ENCODE results near the gene CUEDC1.

CUEDC1 gene

DNA sequence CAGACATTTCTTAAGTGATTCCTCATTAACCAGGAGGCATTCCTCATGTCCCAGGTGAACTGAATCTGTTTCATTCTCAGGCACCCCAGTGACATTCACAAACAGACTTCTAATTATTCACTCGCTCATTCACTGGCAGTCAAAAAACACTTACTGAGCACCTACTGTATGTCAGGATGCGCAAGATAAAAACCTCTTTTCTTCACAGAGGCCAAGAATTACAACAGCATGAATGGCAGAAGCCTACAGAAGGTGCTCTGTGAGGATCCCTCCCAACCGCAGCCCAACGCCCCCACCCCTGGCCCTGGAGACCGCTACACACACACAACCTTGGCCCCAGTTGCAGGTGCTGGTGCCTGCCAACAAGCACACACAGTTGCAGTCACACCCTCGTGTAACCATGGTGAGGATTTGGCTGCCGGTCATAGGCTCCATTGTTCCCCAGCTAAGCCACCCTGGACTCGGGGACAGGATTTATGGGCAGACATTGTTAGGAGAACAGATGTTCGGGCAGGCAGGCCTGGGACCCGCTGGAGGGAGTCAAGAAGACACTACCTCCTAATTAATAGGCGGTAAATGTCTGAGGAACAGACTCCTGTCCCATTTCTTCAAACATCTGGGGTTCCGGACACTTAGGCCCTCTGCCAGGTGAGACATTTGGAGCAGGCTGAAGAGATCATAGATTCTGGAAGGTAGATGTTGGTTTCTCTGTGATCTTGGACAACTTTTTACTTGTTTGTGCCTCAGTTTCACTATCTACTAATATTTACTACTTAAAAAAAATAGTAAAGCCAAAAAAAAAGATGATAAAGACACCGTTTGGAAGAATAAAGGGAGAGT lies 43.2 kb downstream of the CUEDC1 start:
- Histone ChIP-seq H3K4me1 (ENCODE audit: control insufficient read depth, insufficient read depth, low read length) (peaks cover 46% of the 10 kb centered on the region), H3K36me3 (ENCODE audit: control insufficient read depth, insufficient read depth, low read length) (no peaks in the 10 kb centered on the region), H3K9ac (ENCODE audit: low read depth, low read length) (no peak overlapping the region), H3K9me3 (ENCODE audit: control insufficient read depth, insufficient read depth, low read length) (no peaks in the 10 kb centered on the region), H3K27me3 (ENCODE audit: control insufficient read depth, insufficient read depth, low read length) (no peaks in the 10 kb centered on the region), H3K4me3 (ENCODE audit: low read depth, low read length) (no peak overlapping the region), H3K27ac (ENCODE audit: low read depth, low read length) (peak overlapping the region; percentile 9)

DNA sequence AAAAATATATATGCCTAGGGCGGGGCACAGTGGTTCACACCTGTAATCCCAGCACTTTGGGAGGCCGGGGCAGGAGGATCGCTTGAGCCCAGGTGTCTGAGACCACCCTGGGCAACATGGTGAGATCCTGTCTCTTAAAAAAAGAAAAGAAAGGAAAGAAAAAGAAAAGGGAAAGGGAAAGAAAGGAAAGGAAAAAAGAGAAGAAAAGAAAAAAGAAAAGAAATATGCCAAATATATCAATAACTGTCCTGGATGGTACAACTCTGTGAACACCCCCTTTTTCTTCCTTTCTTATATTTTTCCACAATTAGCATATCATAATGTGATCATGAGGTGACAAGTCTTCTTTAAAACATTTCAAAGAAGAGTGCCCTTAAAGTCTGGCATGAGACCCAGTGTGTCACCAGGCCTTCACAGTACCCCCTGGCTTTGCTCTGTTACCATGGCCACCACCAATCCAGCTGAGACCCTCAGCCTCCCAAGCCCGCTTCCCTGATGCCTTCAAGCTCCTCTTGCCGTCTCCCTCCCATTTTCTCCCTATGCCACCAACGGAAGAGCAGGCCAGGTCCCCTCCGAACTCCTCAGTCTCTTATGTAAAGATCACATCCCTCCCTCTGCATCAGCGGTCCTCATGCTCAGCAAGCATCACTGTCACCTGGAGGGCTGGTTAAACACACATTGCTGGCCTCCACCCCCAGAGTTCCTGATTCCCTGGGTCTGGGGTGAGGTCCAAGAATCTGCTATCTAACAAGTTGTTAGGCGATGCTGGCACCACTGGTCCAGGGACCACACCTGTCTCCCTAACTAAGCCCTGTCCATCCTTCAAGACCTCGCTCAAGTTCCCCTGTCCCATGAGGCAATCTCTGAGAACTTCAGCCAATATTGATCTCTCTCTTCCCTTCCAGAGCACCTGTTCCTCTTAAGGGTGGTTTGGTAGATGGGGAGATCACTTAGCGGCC lies 44.5 kb downstream of the CUEDC1 start:
- Histone ChIP-seq H3K36me3 (ENCODE audit: control insufficient read depth, insufficient read depth, low read length) (no peaks in the 10 kb centered on the region), H3K9me3 (ENCODE audit: control insufficient read depth, insufficient read depth, low read length) (no peaks in the 10 kb centered on the region), H3K27ac (ENCODE audit: low read depth, low read length) (no peak overlapping the region), H3K9ac (ENCODE audit: low read depth, low read length) (no peak overlapping the region), H3K4me3 (ENCODE audit: low read depth, low read length) (no peak overlapping the region), H3K4me1 (ENCODE audit: control insufficient read depth, insufficient read depth, low read length) (peaks cover 35% of the 10 kb centered on the region), H3K27me3 (ENCODE audit: control insufficient read depth, insufficient read depth, low read length) (no peaks in the 10 kb centered on the region)

DNA sequence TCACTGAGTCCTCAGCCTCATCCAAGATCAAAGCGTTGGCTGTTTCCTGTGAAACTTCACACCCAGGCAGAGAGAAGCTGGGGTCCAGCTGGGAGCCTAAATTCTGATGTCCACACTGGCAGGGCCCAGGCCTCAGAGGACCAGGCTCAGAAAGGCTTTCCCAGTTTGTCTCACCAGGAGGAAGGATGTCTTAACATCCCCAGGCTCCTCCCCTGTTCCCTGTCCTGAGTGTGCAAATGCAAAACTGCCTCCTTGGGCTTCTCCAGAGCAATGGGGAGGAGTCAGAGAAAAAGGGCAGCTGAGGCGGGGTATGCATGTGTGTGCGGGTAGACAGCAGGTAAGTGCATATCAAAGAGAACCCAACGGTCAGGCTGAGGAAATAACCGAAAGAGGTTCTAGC lies 45.7 kb downstream of the CUEDC1 start:
- H3K27ac ChIP-seq (ENCODE audit: low read depth, low read length): no peak overlapping the region
- peaks cover 34% of the 10 kb centered on the region for H3K4me1 ChIP-seq (ENCODE audit: control insufficient read depth, insufficient read depth, low read length)
- no peak overlapping the region for H3K4me3 ChIP-seq (ENCODE audit: low read depth, low read length)
- H3K9me3 ChIP-seq (ENCODE audit: control insufficient read depth, insufficient read depth, low read length): no peaks in the 10 kb centered on the region
- no peaks in the 10 kb centered on the region for H3K36me3 ChIP-seq (ENCODE audit: control insufficient read depth, insufficient read depth, low read length)
- H3K27me3 ChIP-seq (ENCODE audit: control insufficient read depth, insufficient read depth, low read length): no peaks in the 10 kb centered on the region
- H3K9ac ChIP-seq (ENCODE audit: low read depth, low read length): no peak overlapping the region

DNA sequence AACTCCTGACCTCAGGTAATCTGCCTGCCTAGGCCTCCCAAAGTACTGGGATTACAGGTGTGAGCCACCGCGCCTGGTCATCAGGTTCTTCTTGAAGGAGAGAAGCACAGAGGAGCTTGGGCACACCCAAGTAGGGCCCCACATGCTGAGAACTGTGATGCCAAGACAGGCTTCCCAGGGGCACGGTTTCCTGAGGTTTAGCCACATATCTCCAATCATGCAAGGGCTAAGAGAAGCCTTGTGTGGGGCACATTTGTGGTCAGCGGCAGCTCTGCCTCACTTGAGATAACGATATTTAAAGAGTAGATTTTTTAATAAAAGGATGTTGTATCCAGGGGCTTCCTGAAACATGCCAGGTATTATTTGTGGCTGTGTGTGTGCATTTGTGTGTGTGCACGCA lies 46.9 kb downstream of the CUEDC1 start:
- Histone ChIP-seq H3K4me3 (ENCODE audit: low read depth, low read length) (no peak overlapping the region), H3K36me3 (ENCODE audit: control insufficient read depth, insufficient read depth, low read length) (no peaks in the 10 kb centered on the region), H3K27me3 (ENCODE audit: control insufficient read depth, insufficient read depth, low read length) (no peaks in the 10 kb centered on the region), H3K27ac (ENCODE audit: low read depth, low read length) (no peak overlapping the region), H3K9me3 (ENCODE audit: control insufficient read depth, insufficient read depth, low read length) (no peaks in the 10 kb centered on the region), H3K4me1 (ENCODE audit: control insufficient read depth, insufficient read depth, low read length) (peaks cover 35% of the 10 kb centered on the region), H3K9ac (ENCODE audit: low read depth, low read length) (no peak overlapping the region)

GRCh38 chr17:57906910-57907309 lies 48.3 kb downstream of the CUEDC1 start:
- peaks cover 35% of the 10 kb centered on the region for H3K4me1 ChIP-seq (ENCODE audit: control insufficient read depth, insufficient read depth, low read length)
- H3K4me3 ChIP-seq (ENCODE audit: low read depth, low read length): no peak overlapping the region
- no peaks in the 10 kb centered on the region for H3K36me3 ChIP-seq (ENCODE audit: control insufficient read depth, insufficient read depth, low read length)
- no peaks in the 10 kb centered on the region for H3K27me3 ChIP-seq (ENCODE audit: control insufficient read depth, insufficient read depth, low read length)
- H3K27ac ChIP-seq (ENCODE audit: low read depth, low read length): peak overlapping the region; percentile 41
- H3K9ac ChIP-seq (ENCODE audit: low read depth, low read length): no peak overlapping the region
- no peaks in the 10 kb centered on the region for H3K9me3 ChIP-seq (ENCODE audit: control insufficient read depth, insufficient read depth, low read length)

DNA sequence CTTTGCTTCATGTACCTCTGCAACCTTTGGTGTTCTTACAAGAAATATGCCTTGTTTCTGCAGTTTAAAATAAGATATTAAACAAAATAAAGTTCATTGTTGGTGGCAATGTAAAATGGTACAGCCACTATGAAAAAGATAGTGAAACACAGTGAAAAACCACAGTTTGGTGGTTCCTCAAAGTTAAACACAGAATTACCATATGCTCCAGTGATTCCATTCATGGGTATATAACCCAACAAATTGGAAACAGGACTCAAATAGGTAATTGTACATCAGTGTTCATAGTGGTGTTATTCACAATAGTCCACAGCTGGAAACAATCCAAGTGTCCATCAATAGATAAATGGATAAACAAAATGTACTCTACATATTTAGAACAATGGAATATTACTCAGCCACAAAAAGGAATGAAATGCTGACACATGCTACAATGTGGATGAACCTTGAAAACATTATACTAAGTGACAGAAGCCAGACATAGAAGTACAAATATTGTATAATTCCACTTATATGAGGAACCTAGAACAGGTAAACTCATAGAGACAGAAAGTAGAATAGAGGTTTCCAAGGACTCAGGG lies 49.2 kb downstream of the CUEDC1 start:
- Histone ChIP-seq H3K9me3 (ENCODE audit: control insufficient read depth, insufficient read depth, low read length) (no peaks in the 10 kb centered on the region), H3K36me3 (ENCODE audit: control insufficient read depth, insufficient read depth, low read length) (no peaks in the 10 kb centered on the region), H3K4me3 (ENCODE audit: low read depth, low read length) (no peak overlapping the region), H3K27ac (ENCODE audit: low read depth, low read length) (no peak overlapping the region), H3K27me3 (ENCODE audit: control insufficient read depth, insufficient read depth, low read length) (no peaks in the 10 kb centered on the region), H3K9ac (ENCODE audit: low read depth, low read length) (no peak overlapping the region), H3K4me1 (ENCODE audit: control insufficient read depth, insufficient read depth, low read length) (peaks cover 31% of the 10 kb centered on the region)

DNA sequence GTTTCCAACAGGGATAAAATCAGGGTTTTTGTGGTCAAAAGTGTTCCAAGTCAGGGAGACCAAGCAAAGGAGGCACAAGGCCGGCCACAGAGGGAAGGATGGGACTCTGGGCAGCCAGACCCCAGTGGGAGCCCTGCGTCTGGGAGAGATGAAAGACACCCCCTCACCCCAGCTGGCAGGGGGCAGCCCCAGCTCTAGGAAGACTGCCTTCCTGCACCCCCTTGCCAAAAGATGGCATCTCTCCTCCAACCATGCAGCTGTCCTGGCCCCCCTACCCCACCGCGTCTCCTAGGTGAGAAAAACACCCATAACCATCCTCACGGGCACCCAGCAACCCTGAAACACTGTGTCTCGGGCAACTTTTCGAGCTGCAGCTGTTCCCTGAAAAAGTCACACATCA lies 51.3 kb downstream of the CUEDC1 start:
- Histone ChIP-seq H3K9me3 (ENCODE audit: control insufficient read depth, insufficient read depth, low read length) (no peaks in the 10 kb centered on the region), H3K9ac (ENCODE audit: low read depth, low read length) (no peak overlapping the region), H3K4me1 (ENCODE audit: control insufficient read depth, insufficient read depth, low read length) (peaks cover 28% of the 10 kb centered on the region), H3K36me3 (ENCODE audit: control insufficient read depth, insufficient read depth, low read length) (no peaks in the 10 kb centered on the region), H3K4me3 (ENCODE audit: low read depth, low read length) (no peak overlapping the region), H3K27me3 (ENCODE audit: control insufficient read depth, insufficient read depth, low read length) (no peaks in the 10 kb centered on the region), H3K27ac (ENCODE audit: low read depth, low read length) (no peak overlapping the region)

DNA sequence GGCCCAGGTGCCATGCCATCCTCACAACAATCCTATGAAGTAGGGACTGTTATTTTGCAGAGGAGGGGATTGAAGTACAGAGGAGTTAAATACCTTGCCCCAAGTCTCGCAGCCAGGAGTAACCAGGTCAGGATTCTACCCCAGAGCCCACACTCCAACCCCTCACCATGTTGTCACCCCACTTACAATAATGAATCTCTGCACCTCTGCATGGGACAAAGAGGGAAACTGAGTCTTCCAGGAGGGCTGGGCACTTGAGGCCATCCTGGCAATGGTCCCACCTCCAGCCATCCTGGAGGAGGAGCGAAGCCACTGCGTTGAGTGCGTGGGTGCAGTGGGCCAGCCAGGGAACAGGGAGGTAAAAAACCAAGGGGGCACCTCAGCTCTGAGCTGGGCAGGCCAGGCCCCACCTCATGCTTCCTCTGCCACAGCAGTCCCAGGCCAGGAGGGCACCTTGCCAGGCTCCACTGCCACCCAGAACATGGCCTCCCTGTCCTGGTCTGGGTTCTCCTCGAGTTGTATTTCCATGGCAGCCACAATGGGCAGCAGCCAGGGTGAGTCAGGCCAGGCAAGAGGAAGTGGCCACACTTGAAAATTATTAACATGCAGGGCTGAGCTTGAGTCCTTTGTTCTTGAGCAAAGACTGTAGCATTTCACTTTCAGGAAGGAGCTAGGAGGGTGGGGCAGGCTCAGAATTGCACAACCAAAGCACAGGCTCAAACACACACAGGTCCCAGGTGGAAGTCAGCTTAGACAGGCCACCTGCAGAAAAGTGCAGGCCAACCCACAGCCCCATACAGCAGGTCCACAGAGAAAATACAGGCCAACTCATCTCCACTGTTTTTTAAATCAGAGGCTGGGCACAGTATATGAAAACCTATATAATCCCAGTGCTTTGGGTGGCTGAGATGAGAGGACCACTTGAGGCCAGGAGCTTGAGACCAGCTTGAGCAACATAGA lies 52.1 kb downstream of the CUEDC1 start:
- Histone ChIP-seq H3K9ac (ENCODE audit: low read depth, low read length) (no peak overlapping the region), H3K9me3 (ENCODE audit: control insufficient read depth, insufficient read depth, low read length) (no peaks in the 10 kb centered on the region)

GRCh38 chr17:57902117-57902799 lies 53.0 kb downstream of the CUEDC1 start:
- Histone ChIP-seq H3K4me3 (ENCODE audit: low read depth, low read length) (no peak overlapping the region), H3K27ac (ENCODE audit: low read depth, low read length) (no peak overlapping the region), H3K27me3 (ENCODE audit: control insufficient read depth, insufficient read depth, low read length) (no peaks in the 10 kb centered on the region), H3K9me3 (ENCODE audit: control insufficient read depth, insufficient read depth, low read length) (no peaks in the 10 kb centered on the region), H3K4me1 (ENCODE audit: control insufficient read depth, insufficient read depth, low read length) (peaks cover 41% of the 10 kb centered on the region), H3K36me3 (ENCODE audit: control insufficient read depth, insufficient read depth, low read length) (no peaks in the 10 kb centered on the region), H3K9ac (ENCODE audit: low read depth, low read length) (no peak overlapping the region)

More for the DNA sequence above, 52.1 kb downstream of the CUEDC1 start:
- Histone ChIP-seq H3K36me3 (ENCODE audit: control insufficient read depth, insufficient read depth, low read length) (no peaks in the 10 kb centered on the region), H3K27ac (ENCODE audit: low read depth, low read length) (no peak overlapping the region), H3K4me3 (ENCODE audit: low read depth, low read length) (no peak overlapping the region), H3K27me3 (ENCODE audit: control insufficient read depth, insufficient read depth, low read length) (no peaks in the 10 kb centered on the region), H3K4me1 (ENCODE audit: control insufficient read depth, insufficient read depth, low read length) (peaks cover 37% of the 10 kb centered on the region)

Measured in HUES48 (cell line).